IMR-90 (cell line): Measurements from ENCODE around the gene HMGCS2. TPM values are rescaled to one million over a fixed set of nuclear protein-coding genes. Genes with fewer than 3 reads are reported as not detected.

Source experiments
- ATAC-seq: fragments of 200-7000 bp; cut with Tn5 transposase; 2 replicates; pipeline ENCODE4 v1.9.1; 2020; ENCODE audit warnings: low read depth, mild to moderate bottlenecking, moderate library complexity
- BruUV-seq: library from RNA; stranded (reverse); fragments of 400-500 nt; replicated peaks from 2 replicates; lab custom pipeline; 2021; lab: Mats Ljungman, UMichigan
- CTCF ChIA-PET: fragments of 300-600 bp; formaldehyde crosslinking; extraction: SDS; loops from one replicate; lab custom pipeline; 2021; ENCODE audit warnings: antibody characterized with exemption; lab: Yijun Ruan, JAX
- POLR2A ChIA-PET: fragments of 300-600 bp; sonication (Branson Sonifier 250); formaldehyde crosslinking; loops from one replicate; lab custom pipeline; 2022; ENCODE audit warnings: antibody characterized with exemption; ENCODE audit not compliant: unreplicated experiment; lab: Charles Lee
- DNase-seq: peaks from one replicate; pipeline ENCODE4 v3.0.0; 2013
- H2AFZ ChIP-seq: replicated peaks from 2 replicates; pipeline ENCODE3; 2013; ENCODE audit warnings: low read length, mild to moderate bottlenecking; ENCODE audit not compliant: poor library complexity
- H2AK5ac ChIP-seq: 2 replicates; pipeline ENCODE4 v1.6.1; 2013; ENCODE audit warnings: low read depth, low read length, inconsistent platforms
- H2AK9ac ChIP-seq: replicated peaks from 2 replicates; pipeline ENCODE3; 2013; ENCODE audit warnings: mild to moderate bottlenecking, low read depth, low read length, moderate library complexity; ENCODE audit not compliant: poor library complexity
- H2BK120ac ChIP-seq: 2 replicates; pipeline ENCODE4 v1.6.1; 2013; ENCODE audit warnings: low read depth, low read length, inconsistent platforms
- H2BK15ac ChIP-seq: 3 replicates; pipeline ENCODE4 v1.6.1; 2013; ENCODE audit warnings: low read depth, low read length, inconsistent platforms
- H2BK20ac ChIP-seq: 2 replicates; pipeline ENCODE4 v1.6.1; 2013; ENCODE audit warnings: low read depth, mild to moderate bottlenecking, inconsistent platforms, low read length, moderate library complexity
- H2BK5ac ChIP-seq: 2 replicates; pipeline ENCODE4 v1.6.1; 2013; ENCODE audit warnings: mild to moderate bottlenecking, low read depth, low read length, inconsistent platforms; ENCODE audit not compliant: poor library complexity, severe bottlenecking
- H3K14ac ChIP-seq: replicated peaks from 2 replicates; pipeline ENCODE4 v1.6.1; 2013; ENCODE audit warnings: low read depth, low read length, inconsistent platforms
- H3K18ac ChIP-seq: 2 replicates; pipeline ENCODE4 v1.6.1; 2013; ENCODE audit warnings: low read depth, low read length, control low read depth
- H3K23ac ChIP-seq: 2 replicates; pipeline ENCODE4 v1.6.1; 2013; ENCODE audit warnings: low read depth, low read length, inconsistent platforms
- H3K27ac ChIP-seq: 2 replicates; pipeline ENCODE4 v1.5.1; 2013; ENCODE audit warnings: mild to moderate bottlenecking, control low read depth, low read length; ENCODE audit not compliant: insufficient read depth
- H3K27me3 ChIP-seq: 2 replicates; pipeline ENCODE4 v1.6.1; 2013; ENCODE audit warnings: low read length; ENCODE audit not compliant: control insufficient read depth, insufficient read depth
- H3K36me3 ChIP-seq: 2 replicates; pipeline ENCODE4 v1.6.1; 2013; ENCODE audit warnings: low read length, mixed read lengths; ENCODE audit not compliant: control insufficient read depth, insufficient read depth
- H3K4ac ChIP-seq: 2 replicates; pipeline ENCODE4 v1.6.1; 2013; ENCODE audit warnings: low read depth, low read length, inconsistent platforms
- H3K4me1 ChIP-seq: 2 replicates; pipeline ENCODE4 v1.6.1; 2013; ENCODE audit warnings: low read length, mixed read lengths; ENCODE audit not compliant: control insufficient read depth, insufficient read depth
- H3K4me2 ChIP-seq: 2 replicates; pipeline ENCODE4 v1.6.1; 2013; ENCODE audit warnings: low read depth, mild to moderate bottlenecking, control low read depth, low read length, moderate library complexity
- H3K4me3 ChIP-seq: 2 replicates; pipeline ENCODE4 v1.5.1; 2013; ENCODE audit warnings: low read depth, mild to moderate bottlenecking, control low read depth, low read length, moderate library complexity; ENCODE audit not compliant: insufficient read depth
- H3K56ac ChIP-seq: 2 replicates; pipeline ENCODE4 v1.6.1; 2013; ENCODE audit warnings: low read length, inconsistent platforms; ENCODE audit not compliant: insufficient read depth; ENCODE audit errors: extremely low read depth
- H3K79me1 ChIP-seq, 2 experiments: 2 replicates each; pipeline ENCODE4 v1.6.1; 2013; ENCODE audit warnings: low read length in 2 of 2, inconsistent platforms in 1 of 2, low read depth in 1 of 2
- H3K9ac ChIP-seq: 2 replicates; pipeline ENCODE4 v1.6.1; 2013; ENCODE audit warnings: low read depth, low read length, control low read depth
- H3K9me1 ChIP-seq: 2 replicates; pipeline ENCODE4 v1.6.1; 2013; ENCODE audit warnings: low read length, inconsistent platforms; ENCODE audit not compliant: insufficient read depth
- H3K9me3 ChIP-seq: 2 replicates; pipeline ENCODE4 v1.6.1; 2013; ENCODE audit warnings: low read length; ENCODE audit not compliant: control insufficient read depth, insufficient read depth
- H4K20me1 ChIP-seq: 2 replicates; pipeline ENCODE4 v1.6.1; 2013; ENCODE audit warnings: low read length, inconsistent platforms; ENCODE audit not compliant: insufficient read depth
- H4K5ac ChIP-seq: 2 replicates; pipeline ENCODE4 v1.6.1; 2013; ENCODE audit warnings: mild to moderate bottlenecking, low read depth, low read length, control low read depth
- H4K8ac ChIP-seq, 2 experiments: 2 replicates each; pipeline ENCODE4 v1.6.1; 2013; ENCODE audit warnings: low read depth in 2 of 2, low read length in 2 of 2, control low read depth in 1 of 2, inconsistent platforms in 1 of 2
- H4K91ac ChIP-seq: 2 replicates; pipeline ENCODE4 v1.6.1; 2013; ENCODE audit warnings: low read depth, low read length, inconsistent platforms; ENCODE audit not compliant: insufficient read depth
- BHLHE40 ChIP-seq: fragments of 150-350 bp; IDR thresholded peaks from 2 replicates; pipeline ENCODE4 v1.6.1; 2016; ENCODE audit warnings: mild to moderate bottlenecking, low read depth, low read length
- CTCF ChIP-seq: conservative IDR thresholded peaks from 2 replicates; pipeline ENCODE4 v1.5.1; 2012; ENCODE audit warnings: mild to moderate bottlenecking, low read depth, low read length, improper control_type of control experiment
- MXI1 ChIP-seq: IDR thresholded peaks from 2 replicates; pipeline ENCODE4 v1.6.1; 2012; ENCODE audit warnings: low read depth, mild to moderate bottlenecking, low read length, moderate library complexity, borderline replicate concordance
- NFE2L2 ChIP-seq: fragments of 150-350 bp; IDR thresholded peaks from 2 replicates; pipeline ENCODE4 v1.6.1; 2016; ENCODE audit warnings: low read depth, mild to moderate bottlenecking, low read length
- RCOR1 ChIP-seq: IDR thresholded peaks from 2 replicates; pipeline ENCODE4 v1.6.1; 2012; ENCODE audit warnings: mild to moderate bottlenecking, low read length, improper control_type of control experiment; ENCODE audit not compliant: insufficient replicate concordance
- USF2 ChIP-seq: fragments of 150-350 bp; IDR thresholded peaks from 2 replicates; pipeline ENCODE4 v1.6.1; 2017; ENCODE audit warnings: mild to moderate bottlenecking, antibody characterized with exemption, low read length, low read depth
- WGBS, 2 experiments: methylation state at CpG; one replicate each; pipeline versions ENCODE4 v1.1.5 to v1.1.7; 2013; ENCODE audit warnings: missing lambda C conversion rate in 2 of 2; ENCODE audit not compliant: insufficient read length in 1 of 2; ENCODE audit errors: extremely low coverage in 2 of 2; 5-methylcytosine and 5-hydroxymethylcytosine counted together
- dilution Hi-C: fragments of 300-500 bp; cut with HindIII; formaldehyde crosslinking; loops from one replicate; pipeline ENCODE4 v1.14.3; 2018; ENCODE audit warnings: low sequenced_read_pairs; ENCODE audit not compliant: unreplicated experiment
- in situ Hi-C: fragments of 300-500 bp; cut with MboI; formaldehyde crosslinking; loops from 3 replicates; pipeline ENCODE4 v1.14.3; 2019; ENCODE audit warnings: low sequenced_read_pairs, inconsistent platforms, mixed read lengths
- intact Hi-C: fragments of 100-400 bp; cut with micrococcal nuclease; formaldehyde crosslinking; loops from 2 replicates; pipeline ENCODE4 v1.10.0; 2022
- polyA plus RNA-seq, 3 experiments: library from polyadenylated mRNA; depleted of rRNA; stranded (reverse); fragments of >200 nt; gene quantifications; 2 replicates each; pipeline ENCODE4 v1.2.3, GENCODE V29; 2012; ENCODE audit warnings: low replicate concordance in 1 of 3
- total RNA-seq: library from RNA; depleted of rRNA; stranded (reverse); fragments of >200 nt; gene quantifications from 2 replicates; pipeline ENCODE4 v1.2.3, GENCODE V29; 2012

The HMGCS2 gene
- total and polyA plus RNA-seq, 2 of the 4 experiments (the other 2 are of a cell fraction) = not detected

GRCh38 chr1:119713749-119714456 is 54.8 kb downstream of the HMGCS2 start (continued):
- TF ChIP-seq BHLHE40 = no peak
- TF ChIP-seq NFE2L2 = no peak

- dilution Hi-C loops = no loop called here
- H3K27ac ChIP-seq = peak overlapping the region; percentile 74
- POLR2A ChIA-PET = no interaction called here
Measured at GRCh38 chr1:119713039-119713748, 55.5 kb downstream of the HMGCS2 start.

More at GRCh38 chr1:119713039-119713748, 55.5 kb downstream of the HMGCS2 start:
- TF ChIP-seq USF2 = peak; percentile 23; the same call in 1 of the 2 replicates
- no peak for TF ChIP-seq RCOR1
- TF ChIP-seq CTCF = no peak
- peak; percentile 83 for TF ChIP-seq MXI1
- BruUV-seq = TSS peak; percentile 54
- H3K4me2 ChIP-seq = peak overlapping the region; percentile 75
- peak overlapping the region; percentile 58 for H4K5ac ChIP-seq
- peak overlapping the region; percentile 85; the same call in 2 of the 3 replicates for H2BK15ac ChIP-seq
- peak overlapping the region; percentile 98 for H2AK9ac ChIP-seq
- WGBS, 2 experiments = 8% methylated on average over 4 of the region's 17 CpGs; no CpG with 5 or more reads in 1 of the 2 experiments
- peak overlapping the region; percentile 95 for H3K23ac ChIP-seq
- H4K8ac ChIP-seq = peak overlapping the region; percentile 82 to 90
- H3K56ac ChIP-seq = peak overlapping the region; percentile 92
- peak overlapping the region; percentile 96 for H4K91ac ChIP-seq
- peak overlapping the region; percentile 84 for H3K14ac ChIP-seq
- intact Hi-C loops = loop anchor here (5.0 kb wide), 2 partner anchors 66 to 1786 kb away; partner anchors contain the start of genes GDAP2, WDR3 and ZNF697
- peak overlapping the region; percentile 97 for H3K4ac ChIP-seq
- peak overlapping the region; percentile 91 for H2AFZ ChIP-seq
- H3K27me3 ChIP-seq = peaks cover 11% of the 10 kb centered on the region
- H3K36me3 ChIP-seq = no peaks in the 10 kb centered on the region
- CTCF ChIA-PET = interaction anchor here (0.7 kb wide), 1 partner anchor 10 kb away, joined by 3 read pairs; no protein-coding TSS in a partner anchor
- H2AK5ac ChIP-seq = peak overlapping the region; percentile 95
- ATAC-seq (peak; percentile 12), DNase-seq (peak; percentile 31)
- peaks cover 40% of the 10 kb centered on the region for H4K20me1 ChIP-seq
- peak overlapping the region; percentile 89 for H2BK120ac ChIP-seq
- H2BK20ac ChIP-seq = peak overlapping the region; percentile 78
- H3K9me3 ChIP-seq = no peaks in the 10 kb centered on the region
- H3K9me1 ChIP-seq = peaks cover 32% of the 10 kb centered on the region
- H2BK5ac ChIP-seq = peak overlapping the region; percentile 37
- H3K4me1 ChIP-seq = peaks cover 19% of the 10 kb centered on the region
- H3K18ac ChIP-seq = peak overlapping the region; percentile 67
- peak overlapping the region; percentile 88 for H3K9ac ChIP-seq
- H3K79me1 ChIP-seq = peaks cover 32 to 48% of the 10 kb centered on the region in 2 experiments
- peak overlapping the region; percentile 78 for H3K4me3 ChIP-seq
- in situ Hi-C loops = no loop called here
